K562 (cell line): ENCODE data around the gene SUGP1. TPM values are rescaled to one million over a fixed set of nuclear protein-coding genes. Genes with fewer than 3 reads are reported as not detected.

ENCODE experiments used
- CCNT2 ChIP-seq: IDR thresholded peaks from 2 replicates; pipeline ENCODE4 v1.6.1; 2011; ENCODE audit warnings: borderline replicate concordance, low read depth, mild to moderate bottlenecking, moderate library complexity, mixed read lengths, low read length; ENCODE audit not compliant: insufficient read length; ENCODE audit errors: extremely low read depth
- GATAD2B ChIP-seq: fragments of 450-650 bp; IDR thresholded peaks from 2 replicates; pipeline ENCODE4 v1.6.1; 2017; ENCODE audit warnings: mild to moderate bottlenecking, borderline replicate concordance
- HIVEP1 ChIP-seq: fragments of 250-450 bp; sonication (Bioruptor Pico); IDR thresholded peaks from 2 replicates; pipeline ENCODE4 v1.4.0; 2020; ENCODE audit warnings: mild to moderate bottlenecking
- PHB ChIP-seq: fragments of 250-450 bp; sonication (Bioruptor Pico); IDR thresholded peaks from 2 replicates; pipeline ENCODE4 v1.5.0; 2021
- PRPF4 ChIP-seq: fragments of 200-400 bp; formaldehyde crosslinking; IDR thresholded peaks from one replicate; pipeline ENCODE4 v1.6.1; 2017; ENCODE audit warnings: low read length, low read depth, mild to moderate bottlenecking; ENCODE audit not compliant: insufficient read depth, poor library complexity, severe bottlenecking
- PTBP1 ChIP-seq: fragments of 200-400 bp; formaldehyde crosslinking; IDR thresholded peaks from 2 replicates; pipeline ENCODE4 v1.6.1; 2017; ENCODE audit warnings: low read depth, low read length
- RHOXF2B ChIP-seq: fragments of 250-450 bp; sonication (Bioruptor Pico); conservative IDR thresholded peaks from 2 replicates; pipeline ENCODE4 v1.5.1; 2021
- SIX5 ChIP-seq, 2 experiments: IDR thresholded peaks; 2 replicates each; pipeline ENCODE4 v1.6.1; 2011; ENCODE audit warnings: low read length in 2 of 2, borderline replicate concordance in 1 of 2, low read depth in 1 of 2, mild to moderate bottlenecking in 1 of 2, moderate library complexity in 1 of 2; ENCODE audit not compliant: insufficient read depth in 1 of 2
- ZFP30 ChIP-seq: fragments of 250-450 bp; sonication (Bioruptor Pico); IDR thresholded peaks from 2 replicates; pipeline ENCODE4 v1.8.0; 2022; ENCODE audit warnings: moderate library complexity, mild to moderate bottlenecking, inconsistent platforms, borderline replicate concordance
- ZNF253 ChIP-seq: fragments of 250-450 bp; sonication (Bioruptor Pico); conservative IDR thresholded peaks from 2 replicates; pipeline ENCODE4 v1.6.1; 2021; ENCODE audit warnings: mild to moderate bottlenecking
- polyA plus RNA-seq, 8 experiments: library from polyadenylated mRNA; depleted of rRNA in 4 of 8; stranded (reverse) in 5 of 8; unstranded in 3 of 8; fragments of >200 nt; fragmentation: Nextera tagmentation in 2 of 8; fragmentation: Illumina TruSeq in 1 of 8; extraction: Ambion mirVana in 2 of 8; extraction: Trizol in 1 of 8; gene quantifications; 2 replicates each; pipeline versions ENCODE4 v1.2.1 to v1.2.3, GENCODE V29; 2011 to 2014; ENCODE audit warnings: inconsistent platforms in 1 of 8, missing spikeins in 1 of 8
- total RNA-seq, 7 experiments: library from RNA; depleted of rRNA in 6 of 7; stranded (reverse); fragments of >200 nt in 6 of 7; fragmentation: Illumina TruSeq in 2 of 7; extraction: Trizol in 2 of 7; gene quantifications; 2 replicates each; pipeline versions ENCODE4 v1.2.1 to v1.2.3, GENCODE V29; 2011 to 2021; ENCODE audit warnings: low replicate concordance in 1 of 7
- TF ChIP-seq, protein P1 (sequence below): IDR thresholded peaks from 2 replicates; pipeline ENCODE4 v1.6.1; 2012; ENCODE audit warnings: low read depth, low read length, improper control_type of control experiment, borderline replicate concordance
- TF ChIP-seq, protein P2 (sequence below): fragments of 250-450 bp; sonication (Bioruptor Pico); IDR thresholded peaks from 2 replicates; pipeline ENCODE4 v1.5.0; 2020; ENCODE audit warnings: mild to moderate bottlenecking, borderline replicate concordance
- TF ChIP-seq, protein P3 (sequence below): sonication (generic); formaldehyde crosslinking; IDR thresholded peaks from 2 replicates; pipeline ENCODE4 v1.8.0; 2022; ENCODE audit warnings: missing genetic modification reagents, mild to moderate bottlenecking, borderline replicate concordance
- TF ChIP-seq, protein P4 (sequence below), 2 experiments: fragments of 450-650 bp; conservative IDR thresholded peaks; 2 replicates each; pipeline ENCODE4 v1.6.1; 2017; ENCODE audit warnings: mild to moderate bottlenecking in 2 of 2, moderate library complexity in 2 of 2
- TF ChIP-seq, protein P5 (sequence below), 2 experiments: fragments of 450-650 bp in 1 of 2; IDR thresholded peaks; 2 replicates each; pipeline ENCODE4 v1.6.1; 2011 to 2017; ENCODE audit warnings: low read depth in 2 of 2, antibody characterized with exemption in 1 of 2, borderline replicate concordance in 1 of 2, low read length in 1 of 2, mild to moderate bottlenecking in 1 of 2, mixed read lengths in 1 of 2; ENCODE audit not compliant: control insufficient read depth in 1 of 2

Gene SUGP1
- total and polyA plus RNA-seq, 9 of the 15 experiments (the other 6 are each of a cell fraction or from before 2014, with no cell fraction given), result 1.0 to 53.3 (median 32.4) TPM

DNA sequence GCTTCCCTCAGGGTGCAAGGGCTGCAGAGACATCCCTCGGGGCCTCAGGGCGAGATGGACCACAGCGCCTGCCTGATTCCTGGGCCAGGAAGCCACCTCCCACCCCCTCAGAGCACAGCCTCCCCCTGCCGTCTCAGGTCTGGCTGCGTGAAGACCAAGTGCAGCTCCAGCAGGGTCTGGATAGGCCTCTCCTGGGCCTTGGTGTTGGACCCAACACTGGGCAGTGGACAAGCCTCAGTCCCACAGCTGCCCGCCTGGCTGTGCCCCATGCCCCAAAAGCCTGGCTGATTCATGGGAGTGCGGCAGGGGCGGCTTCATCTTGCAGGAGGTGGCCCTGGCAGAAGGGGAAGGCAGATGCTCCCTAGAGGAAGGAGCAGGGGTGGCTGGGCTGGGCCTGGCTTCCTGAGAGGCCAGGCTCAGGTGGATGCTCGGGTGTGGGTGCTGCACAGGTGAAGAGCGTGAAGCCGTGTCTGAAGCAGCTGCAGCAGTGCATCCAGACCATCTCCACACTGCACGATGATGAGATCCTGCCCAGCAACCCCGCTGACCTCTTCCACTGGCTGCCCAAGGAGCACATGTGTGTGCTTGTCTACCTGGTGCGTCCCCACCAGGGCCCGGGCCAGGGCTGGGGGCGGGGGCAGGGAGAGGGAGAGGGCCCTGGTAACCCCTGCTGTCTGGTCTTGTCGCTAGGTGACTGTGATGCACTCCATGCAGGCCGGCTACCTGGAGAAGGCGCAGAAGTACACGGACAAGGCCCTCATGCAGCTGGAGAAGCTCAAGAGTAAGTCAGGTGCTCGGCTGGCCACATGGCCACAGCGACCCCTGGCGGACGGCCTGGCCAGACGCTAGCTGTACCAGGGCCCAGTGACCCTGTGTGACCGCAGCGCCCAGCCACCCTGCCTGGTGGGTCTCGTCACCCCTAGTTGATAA is 22.0 kb upstream of the SUGP1 start (continued):
- TF ChIP-seq, protein P1, sequence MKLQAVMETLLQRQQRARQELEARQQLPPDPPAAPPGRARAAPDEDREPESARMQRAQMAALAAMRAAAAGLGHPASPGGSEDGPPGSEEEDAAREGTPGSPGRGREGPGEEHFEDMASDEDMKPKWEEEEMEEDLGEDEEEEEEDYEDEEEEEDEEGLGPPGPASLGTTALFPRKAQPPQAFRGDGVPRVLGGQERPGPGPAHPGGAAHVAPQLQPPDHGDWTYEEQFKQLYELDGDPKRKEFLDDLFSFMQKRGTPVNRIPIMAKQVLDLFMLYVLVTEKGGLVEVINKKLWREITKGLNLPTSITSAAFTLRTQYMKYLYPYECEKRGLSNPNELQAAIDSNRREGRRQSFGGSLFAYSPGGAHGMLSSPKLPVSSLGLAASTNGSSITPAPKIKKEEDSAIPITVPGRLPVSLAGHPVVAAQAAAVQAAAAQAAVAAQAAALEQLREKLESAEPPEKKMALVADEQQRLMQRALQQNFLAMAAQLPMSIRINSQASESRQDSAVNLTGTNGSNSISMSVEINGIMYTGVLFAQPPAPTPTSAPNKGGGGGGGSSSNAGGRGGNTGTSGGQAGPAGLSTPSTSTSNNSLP, result no peak
- TF ChIP-seq SIX5 (IDR thresholded peaks at IDR 0.05; ENCODE audit: borderline replicate concordance in 1 of 2, insufficient read depth in 1 of 2, low read depth in 1 of 2, low read length in 2 of 2), result no peak
- TF ChIP-seq ZNF253 (CRISPR knock-in tag), result no peak
- no peak for TF ChIP-seq RHOXF2B (CRISPR knock-in tag)
- no peak for TF ChIP-seq PRPF4
- TF ChIP-seq, protein P2, sequence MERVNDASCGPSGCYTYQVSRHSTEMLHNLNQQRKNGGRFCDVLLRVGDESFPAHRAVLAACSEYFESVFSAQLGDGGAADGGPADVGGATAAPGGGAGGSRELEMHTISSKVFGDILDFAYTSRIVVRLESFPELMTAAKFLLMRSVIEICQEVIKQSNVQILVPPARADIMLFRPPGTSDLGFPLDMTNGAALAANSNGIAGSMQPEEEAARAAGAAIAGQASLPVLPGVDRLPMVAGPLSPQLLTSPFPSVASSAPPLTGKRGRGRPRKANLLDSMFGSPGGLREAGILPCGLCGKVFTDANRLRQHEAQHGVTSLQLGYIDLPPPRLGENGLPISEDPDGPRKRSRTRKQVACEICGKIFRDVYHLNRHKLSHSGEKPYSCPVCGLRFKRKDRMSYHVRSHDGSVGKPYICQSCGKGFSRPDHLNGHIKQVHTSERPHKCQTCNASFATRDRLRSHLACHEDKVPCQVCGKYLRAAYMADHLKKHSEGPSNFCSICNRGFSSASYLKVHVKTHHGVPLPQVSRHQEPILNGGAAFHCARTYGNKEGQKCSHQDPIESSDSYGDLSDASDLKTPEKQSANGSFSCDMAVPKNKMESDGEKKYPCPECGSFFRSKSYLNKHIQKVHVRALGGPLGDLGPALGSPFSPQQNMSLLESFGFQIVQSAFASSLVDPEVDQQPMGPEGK (CRISPR knock-in tag), result no peak
- TF ChIP-seq, protein P3, sequence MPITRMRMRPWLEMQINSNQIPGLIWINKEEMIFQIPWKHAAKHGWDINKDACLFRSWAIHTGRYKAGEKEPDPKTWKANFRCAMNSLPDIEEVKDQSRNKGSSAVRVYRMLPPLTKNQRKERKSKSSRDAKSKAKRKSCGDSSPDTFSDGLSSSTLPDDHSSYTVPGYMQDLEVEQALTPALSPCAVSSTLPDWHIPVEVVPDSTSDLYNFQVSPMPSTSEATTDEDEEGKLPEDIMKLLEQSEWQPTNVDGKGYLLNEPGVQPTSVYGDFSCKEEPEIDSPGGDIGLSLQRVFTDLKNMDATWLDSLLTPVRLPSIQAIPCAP (CRISPR knock-in tag), result no peak
- TF ChIP-seq, protein P4, sequence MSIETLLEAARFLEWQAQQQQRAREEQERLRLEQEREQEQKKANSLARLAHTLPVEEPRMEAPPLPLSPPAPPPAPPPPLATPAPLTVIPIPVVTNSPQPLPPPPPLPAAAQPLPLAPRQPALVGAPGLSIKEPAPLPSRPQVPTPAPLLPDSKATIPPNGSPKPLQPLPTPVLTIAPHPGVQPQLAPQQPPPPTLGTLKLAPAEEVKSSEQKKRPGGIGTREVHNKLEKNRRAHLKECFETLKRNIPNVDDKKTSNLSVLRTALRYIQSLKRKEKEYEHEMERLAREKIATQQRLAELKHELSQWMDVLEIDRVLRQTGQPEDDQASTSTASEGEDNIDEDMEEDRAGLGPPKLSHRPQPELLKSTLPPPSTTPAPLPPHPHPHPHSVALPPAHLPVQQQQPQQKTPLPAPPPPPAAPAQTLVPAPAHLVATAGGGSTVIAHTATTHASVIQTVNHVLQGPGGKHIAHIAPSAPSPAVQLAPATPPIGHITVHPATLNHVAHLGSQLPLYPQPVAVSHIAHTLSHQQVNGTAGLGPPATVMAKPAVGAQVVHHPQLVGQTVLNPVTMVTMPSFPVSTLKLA (conservative IDR thresholded peaks at IDR 0.05), result 0 out of 4 replicates have a peak, but pooled peaks of 1 of the 2 experiments have one; percentile 37
- TF ChIP-seq HIVEP1 (CRISPR knock-in tag), result no peak
- no peak for TF ChIP-seq GATAD2B
- TF ChIP-seq PTBP1, result no peak
- TF ChIP-seq CCNT2, result no peak
- TF ChIP-seq PHB, result no peak
- TF ChIP-seq ZFP30 (CRISPR knock-in tag), result no peak
- TF ChIP-seq, protein P5, sequence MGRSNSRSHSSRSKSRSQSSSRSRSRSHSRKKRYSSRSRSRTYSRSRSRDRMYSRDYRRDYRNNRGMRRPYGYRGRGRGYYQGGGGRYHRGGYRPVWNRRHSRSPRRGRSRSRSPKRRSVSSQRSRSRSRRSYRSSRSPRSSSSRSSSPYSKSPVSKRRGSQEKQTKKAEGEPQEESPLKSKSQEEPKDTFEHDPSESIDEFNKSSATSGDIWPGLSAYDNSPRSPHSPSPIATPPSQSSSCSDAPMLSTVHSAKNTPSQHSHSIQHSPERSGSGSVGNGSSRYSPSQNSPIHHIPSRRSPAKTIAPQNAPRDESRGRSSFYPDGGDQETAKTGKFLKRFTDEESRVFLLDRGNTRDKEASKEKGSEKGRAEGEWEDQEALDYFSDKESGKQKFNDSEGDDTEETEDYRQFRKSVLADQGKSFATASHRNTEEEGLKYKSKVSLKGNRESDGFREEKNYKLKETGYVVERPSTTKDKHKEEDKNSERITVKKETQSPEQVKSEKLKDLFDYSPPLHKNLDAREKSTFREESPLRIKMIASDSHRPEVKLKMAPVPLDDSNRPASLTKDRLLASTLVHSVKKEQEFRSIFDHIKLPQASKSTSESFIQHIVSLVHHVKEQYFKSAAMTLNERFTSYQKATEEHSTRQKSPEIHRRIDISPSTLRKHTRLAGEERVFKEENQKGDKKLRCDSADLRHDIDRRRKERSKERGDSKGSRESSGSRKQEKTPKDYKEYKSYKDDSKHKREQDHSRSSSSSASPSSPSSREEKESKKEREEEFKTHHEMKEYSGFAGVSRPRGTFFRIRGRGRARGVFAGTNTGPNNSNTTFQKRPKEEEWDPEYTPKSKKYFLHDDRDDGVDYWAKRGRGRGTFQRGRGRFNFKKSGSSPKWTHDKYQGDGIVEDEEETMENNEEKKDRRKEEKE (IDR thresholded peaks at IDR 0.05; ENCODE audit: borderline replicate concordance in 1 of 2, control insufficient read depth in 1 of 2, low read depth in 2 of 2, low read length in 1 of 2), result no peak
